ENCODE results near the gene OR2F1. TPM values are rescaled to one million over a fixed set of nuclear protein-coding genes. Genes with fewer than 3 reads are reported as not detected.

OR2F1 gene
- total RNA-seq, 2 donors from 2014 or later: not detected

DNA sequence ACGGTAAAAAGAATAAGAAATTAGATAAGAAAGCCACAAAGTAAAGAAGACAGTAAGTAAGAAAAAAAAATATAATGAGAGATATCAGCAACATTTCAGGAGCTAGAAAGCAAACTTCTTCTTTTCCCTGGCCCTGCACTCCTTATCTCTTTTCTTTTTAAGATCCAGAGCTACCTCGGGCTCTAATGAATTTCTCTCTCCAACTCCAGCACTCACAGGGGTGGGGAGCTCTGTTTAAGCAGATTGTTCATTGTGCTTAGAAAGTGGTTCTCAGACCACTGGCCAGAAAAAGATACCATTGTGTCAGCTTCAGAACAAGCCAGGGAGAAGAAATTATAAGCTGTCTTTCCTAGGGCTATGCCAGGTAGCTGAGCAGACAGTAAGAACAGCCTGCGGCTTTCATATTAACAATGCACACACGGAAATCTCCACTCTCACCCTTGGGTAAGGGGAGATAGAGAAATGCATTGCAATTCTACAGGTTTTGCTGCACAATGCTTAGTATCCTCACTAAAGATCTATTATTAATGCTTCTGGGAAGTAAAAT is 19.3 kb downstream of the OR2F1 start:
- no peak for DNase-seq (ENCODE audit: low spot score)
- Histone ChIP-seq H3K27me3 (replicated peaks; ENCODE audit: insufficient read depth) (no peaks in the 10 kb centered on the region), H3K4me3 (no peak overlapping the region), H3K36me3 (no peaks in the 10 kb centered on the region), H3K27ac (no peak overlapping the region), H3K9me3 (no peaks in the 10 kb centered on the region), H3K4me1 (ENCODE audit: control insufficient read depth in 1 of 2, low read depth in 2 of 2) (no peaks in the 10 kb centered on the region)
- ATAC-seq (ENCODE audit: insufficient number of reproducible peaks, low FRiP score, low read depth): no peak
- TF ChIP-seq, protein P1, sequence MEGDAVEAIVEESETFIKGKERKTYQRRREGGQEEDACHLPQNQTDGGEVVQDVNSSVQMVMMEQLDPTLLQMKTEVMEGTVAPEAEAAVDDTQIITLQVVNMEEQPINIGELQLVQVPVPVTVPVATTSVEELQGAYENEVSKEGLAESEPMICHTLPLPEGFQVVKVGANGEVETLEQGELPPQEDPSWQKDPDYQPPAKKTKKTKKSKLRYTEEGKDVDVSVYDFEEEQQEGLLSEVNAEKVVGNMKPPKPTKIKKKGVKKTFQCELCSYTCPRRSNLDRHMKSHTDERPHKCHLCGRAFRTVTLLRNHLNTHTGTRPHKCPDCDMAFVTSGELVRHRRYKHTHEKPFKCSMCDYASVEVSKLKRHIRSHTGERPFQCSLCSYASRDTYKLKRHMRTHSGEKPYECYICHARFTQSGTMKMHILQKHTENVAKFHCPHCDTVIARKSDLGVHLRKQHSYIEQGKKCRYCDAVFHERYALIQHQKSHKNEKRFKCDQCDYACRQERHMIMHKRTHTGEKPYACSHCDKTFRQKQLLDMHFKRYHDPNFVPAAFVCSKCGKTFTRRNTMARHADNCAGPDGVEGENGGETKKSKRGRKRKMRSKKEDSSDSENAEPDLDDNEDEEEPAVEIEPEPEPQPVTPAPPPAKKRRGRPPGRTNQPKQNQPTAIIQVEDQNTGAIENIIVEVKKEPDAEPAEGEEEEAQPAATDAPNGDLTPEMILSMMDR (IDR thresholded peaks at IDR 0.05): no peak

DNA sequence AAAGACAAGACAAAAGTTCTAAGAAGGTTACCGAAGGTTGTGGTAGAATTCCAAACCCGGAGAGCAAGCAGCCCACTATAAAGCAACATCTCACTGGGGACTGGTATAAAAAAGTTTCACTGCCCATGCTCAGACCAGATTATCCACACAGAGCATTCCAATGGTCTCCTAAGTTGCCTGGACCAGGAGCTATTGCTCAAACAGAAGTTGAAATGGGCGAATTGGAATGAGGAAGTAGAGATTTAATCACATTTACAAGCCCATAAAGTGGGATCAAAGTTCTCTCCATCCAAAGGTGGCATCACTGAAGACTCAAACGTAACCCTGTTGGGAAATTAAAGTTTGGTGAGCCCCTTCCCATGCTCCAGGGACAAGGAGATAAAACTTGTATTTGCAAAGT is 19.8 kb downstream of the OR2F1 start:
- H3K4me3 ChIP-seq: no peak overlapping the region

DNA sequence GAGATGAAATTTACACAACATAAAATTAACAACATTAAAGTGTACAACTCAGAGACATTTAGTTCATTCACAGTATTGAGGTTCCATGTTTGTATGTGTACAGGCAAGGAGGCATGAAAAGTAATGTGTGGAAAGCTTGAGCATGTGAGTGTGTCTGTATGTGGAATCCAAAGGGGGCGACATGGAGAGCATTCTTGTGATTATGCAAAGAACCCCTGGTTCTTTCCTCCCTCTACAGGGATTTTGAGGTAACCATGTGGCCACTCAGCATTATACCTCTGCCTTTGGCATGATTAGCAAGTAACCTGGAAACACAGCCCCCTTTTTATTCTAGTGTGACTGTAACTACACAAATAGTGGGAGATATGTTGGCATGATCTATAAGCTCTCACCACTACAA is 21.0 kb downstream of the OR2F1 start:
- no peak for ATAC-seq (ENCODE audit: insufficient number of reproducible peaks, low FRiP score, low read depth)
- Histone ChIP-seq H3K4me3 (no peak overlapping the region), H3K4me1 (ENCODE audit: control insufficient read depth in 1 of 2, low read depth in 2 of 2) (peaks cover 0 to 6% of the 10 kb centered on the region in 2 donors), H3K27ac (no peak overlapping the region), H3K27me3 (replicated peaks; ENCODE audit: insufficient read depth) (no peaks in the 10 kb centered on the region), H3K36me3 (no peaks in the 10 kb centered on the region), H3K9me3 (no peaks in the 10 kb centered on the region)
- TF ChIP-seq, protein P1 (IDR thresholded peaks at IDR 0.05): no peak
- DNase-seq (ENCODE audit: low spot score): no peak

More for the DNA sequence above, 19.8 kb downstream of the OR2F1 start:
- H3K9me3 ChIP-seq: no peaks in the 10 kb centered on the region
- H3K27me3 ChIP-seq (replicated peaks; ENCODE audit: insufficient read depth): no peaks in the 10 kb centered on the region
- TF ChIP-seq, protein P1 (IDR thresholded peaks at IDR 0.05): no peak
- peaks cover 0 to 2% of the 10 kb centered on the region in 2 donors for H3K4me1 ChIP-seq (ENCODE audit: control insufficient read depth in 1 of 2, low read depth in 2 of 2)
- H3K27ac ChIP-seq: no peak overlapping the region
- ATAC-seq (ENCODE audit: insufficient number of reproducible peaks, low FRiP score, low read depth) (no peak), DNase-seq (ENCODE audit: low spot score) (no peak)
- no peaks in the 10 kb centered on the region for H3K36me3 ChIP-seq

DNA sequence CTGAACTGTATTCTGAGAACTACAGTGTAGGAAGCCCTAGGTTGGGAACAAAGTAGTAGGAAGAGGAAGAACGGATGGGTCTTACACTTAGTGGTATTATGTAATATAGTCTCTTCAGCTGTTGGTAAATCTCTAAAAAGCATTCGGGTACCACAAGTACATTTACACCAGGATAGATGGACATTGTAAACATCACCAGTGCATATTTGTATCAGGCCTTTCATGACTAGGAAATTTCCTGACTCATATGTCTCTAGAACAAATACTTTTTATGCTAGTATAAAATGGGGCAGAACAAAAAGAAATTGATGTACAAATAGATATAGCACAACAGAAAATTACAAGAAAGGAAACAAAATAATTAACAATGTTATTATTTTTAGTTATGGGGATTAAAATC is 23.9 kb downstream of the OR2F1 start:
- Histone ChIP-seq H3K27me3 (replicated peaks; ENCODE audit: insufficient read depth) (no peaks in the 10 kb centered on the region), H3K36me3 (no peaks in the 10 kb centered on the region), H3K27ac (no peak overlapping the region), H3K4me3 (no peak overlapping the region), H3K4me1 (ENCODE audit: control insufficient read depth in 1 of 2, low read depth in 2 of 2) (peaks cover 0 to 6% of the 10 kb centered on the region in 2 donors), H3K9me3 (no peaks in the 10 kb centered on the region)
- no peak for DNase-seq (ENCODE audit: low spot score)
- TF ChIP-seq, protein P1 (IDR thresholded peaks at IDR 0.05): no peak
- ATAC-seq (ENCODE audit: insufficient number of reproducible peaks, low FRiP score, low read depth): no peak

DNA sequence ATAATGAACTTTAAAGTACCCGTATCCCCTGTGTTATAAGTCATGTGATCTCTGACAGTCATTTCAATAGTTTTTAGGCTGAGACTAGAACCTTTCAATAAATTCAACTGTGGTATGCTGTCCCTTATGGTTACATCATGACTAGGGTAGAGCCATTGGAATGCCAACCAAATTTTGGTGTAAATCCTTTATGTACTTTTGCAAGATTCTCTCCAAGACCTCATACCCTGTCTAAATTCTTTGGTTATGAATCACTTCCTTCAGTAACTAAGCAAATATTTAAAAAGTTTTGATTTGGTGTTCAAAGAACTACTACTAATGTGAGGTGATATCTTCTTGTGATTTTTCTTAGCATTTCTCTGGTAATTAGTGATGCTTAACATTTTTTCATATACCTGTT is 24.7 kb downstream of the OR2F1 start:
- Histone ChIP-seq H3K27ac (no peak overlapping the region), H3K27me3 (replicated peaks; ENCODE audit: insufficient read depth) (no peaks in the 10 kb centered on the region), H3K4me1 (ENCODE audit: control insufficient read depth in 1 of 2, low read depth in 2 of 2) (peaks cover 0 to 6% of the 10 kb centered on the region in 2 donors), H3K9me3 (no peaks in the 10 kb centered on the region), H3K36me3 (no peaks in the 10 kb centered on the region), H3K4me3 (no peak overlapping the region)
- TF ChIP-seq, protein P1 (IDR thresholded peaks at IDR 0.05): no peak
- ATAC-seq (ENCODE audit: insufficient number of reproducible peaks, low FRiP score, low read depth) (no peak), DNase-seq (ENCODE audit: low spot score) (no peak)

Data from thoracic aorta (tissue), 2 donors.